Liver (tissue), 9 donors: ENCODE results near the gene ST6GALNAC4. TPM values are rescaled to one million over a fixed set of nuclear protein-coding genes. Genes with fewer than 3 reads are reported as not detected.

Source experiments
- DNase-seq: peaks from one replicate; pipeline ENCODE4 v3.0.0-alpha.2; 2017; ENCODE audit warnings: low spot score
- H3K27ac ChIP-seq, 2 donors: one replicate each; pipeline ENCODE4 v1.7.0; 2013; ENCODE audit warnings: inconsistent platforms in 2 of 2, low read length in 2 of 2, control low read depth in 1 of 2, low read depth in 1 of 2, mild to moderate bottlenecking in 1 of 2
- H3K27me3 ChIP-seq, 4 donors: one replicate each; pipeline versions ENCODE4 v1.6.1 to v1.7.0; 2013; ENCODE audit warnings: low read length in 3 of 4, inconsistent platforms in 1 of 4, mild to moderate bottlenecking in 1 of 4, moderate library complexity in 1 of 4; ENCODE audit not compliant: control insufficient read depth in 4 of 4, insufficient read depth in 4 of 4
- H3K36me3 ChIP-seq, 4 donors: one replicate each; pipeline versions ENCODE4 v1.6.1 to v1.7.0; 2013; ENCODE audit warnings: low read length in 3 of 4, mild to moderate bottlenecking in 3 of 4, low read depth in 1 of 4, moderate library complexity in 1 of 4; ENCODE audit not compliant: control insufficient read depth in 4 of 4, insufficient read depth in 3 of 4
- H3K4me1 ChIP-seq, 4 donors: one replicate each; pipeline versions ENCODE4 v1.6.1 to v1.7.0; 2013; ENCODE audit warnings: low read length in 3 of 4, mild to moderate bottlenecking in 3 of 4, moderate library complexity in 1 of 4; ENCODE audit not compliant: control insufficient read depth in 4 of 4, insufficient read depth in 4 of 4
- H3K4me3 ChIP-seq, 3 donors: one replicate each; pipeline versions ENCODE4 v1.6.1 to v1.7.0; 2013; ENCODE audit warnings: low read length in 3 of 3, control low read depth in 1 of 3, low read depth in 1 of 3, mild to moderate bottlenecking in 1 of 3
- H3K9ac ChIP-seq, 2 donors: one replicate each; pipeline ENCODE4 v1.7.0; 2013; ENCODE audit warnings: low read length in 2 of 2, mild to moderate bottlenecking in 2 of 2, moderate library complexity in 2 of 2, control low read depth in 1 of 2, low read depth in 1 of 2
- H3K9me3 ChIP-seq, 4 donors: one replicate each; pipeline versions ENCODE4 v1.6.1 to v1.7.0; 2013; ENCODE audit warnings: low read length in 3 of 4; ENCODE audit not compliant: control insufficient read depth in 4 of 4
- ATF3 ChIP-seq: IDR thresholded peaks from 2 replicates; pipeline ENCODE4 v1.6.1; 2016; ENCODE audit warnings: antibody characterized with exemption
- EGR1 ChIP-seq, 2 donors: IDR thresholded peaks; 2 replicates each; pipeline ENCODE4 v1.6.1; 2016 to 2018; ENCODE audit warnings: antibody characterized with exemption in 2 of 2, low read depth in 2 of 2
- FOXA1 ChIP-seq: IDR thresholded peaks from 2 replicates; pipeline ENCODE4 v1.6.1; 2016; ENCODE audit warnings: antibody characterized with exemption
- FOXA2 ChIP-seq: IDR thresholded peaks from 2 replicates; pipeline ENCODE4 v1.6.1; 2016; ENCODE audit warnings: antibody characterized with exemption
- GABPA ChIP-seq, 2 donors: IDR thresholded peaks in 1 of 2; conservative IDR thresholded peaks in 1 of 2; 2 replicates each; pipeline ENCODE4 v1.6.1; 2016; ENCODE audit warnings: antibody characterized with exemption in 2 of 2, mild to moderate bottlenecking in 1 of 2, moderate library complexity in 1 of 2
- HNF4A ChIP-seq, 2 donors: conservative IDR thresholded peaks; 2 replicates each; pipeline ENCODE4 v1.6.1; 2016; ENCODE audit warnings: antibody characterized with exemption in 2 of 2, mild to moderate bottlenecking in 2 of 2
- HNF4G ChIP-seq: IDR thresholded peaks from 2 replicates; pipeline ENCODE4 v1.6.1; 2016; ENCODE audit warnings: antibody characterized with exemption
- JUND ChIP-seq, 2 donors: IDR thresholded peaks; 2 replicates each; pipeline ENCODE4 v1.6.1; 2016; ENCODE audit warnings: antibody characterized with exemption in 2 of 2
- MAX ChIP-seq: IDR thresholded peaks from 2 replicates; pipeline ENCODE4 v1.6.1; 2016; ENCODE audit warnings: antibody characterized with exemption
- NR2F2 ChIP-seq: IDR thresholded peaks from 2 replicates; pipeline ENCODE4 v1.6.1; 2016; ENCODE audit warnings: antibody characterized with exemption
- RAD21 ChIP-seq, 2 donors: IDR thresholded peaks; 2 replicates each; pipeline ENCODE4 v1.6.1; 2016; ENCODE audit warnings: antibody characterized with exemption in 2 of 2, mild to moderate bottlenecking in 2 of 2
- REST ChIP-seq: IDR thresholded peaks from 2 replicates; pipeline ENCODE4 v1.6.1; 2016; ENCODE audit warnings: antibody characterized with exemption, mild to moderate bottlenecking
- RXRA ChIP-seq, 2 donors: IDR thresholded peaks; 2 replicates each; pipeline ENCODE4 v1.6.1; 2017 to 2018; ENCODE audit warnings: antibody characterized with exemption in 2 of 2, mild to moderate bottlenecking in 1 of 2
- SP1 ChIP-seq: IDR thresholded peaks from 2 replicates; pipeline ENCODE4 v1.6.1; 2018; ENCODE audit warnings: antibody characterized with exemption, mild to moderate bottlenecking
- TAF1 ChIP-seq: conservative IDR thresholded peaks from 2 replicates; pipeline ENCODE4 v1.6.1; 2016; ENCODE audit warnings: antibody characterized with exemption, mild to moderate bottlenecking
- YY1 ChIP-seq: IDR thresholded peaks from 2 replicates; pipeline ENCODE4 v1.6.1; 2016; ENCODE audit warnings: antibody characterized with exemption, mild to moderate bottlenecking
- WGBS: extraction: QIAGEN DNeasy Blood & Tissue Kit; methylation state at CpG from one replicate; pipeline ENCODE4 v1.1.7; 2013; 5-methylcytosine and 5-hydroxymethylcytosine counted together
- polyA plus RNA-seq, 2 donors: library from polyadenylated mRNA; stranded (reverse) in 1 of 2; unstranded in 1 of 2; fragments of 200-250 nt in 1 of 2; fragments of >200 nt in 1 of 2; fragmentation: Nextera tagmentation in 1 of 2; extraction: Ambion mirVana in 1 of 2; gene quantifications; one replicate each; pipeline versions ENCODE4 v1.2.1 to v1.2.3, GENCODE V29; 2013 to 2015
- total RNA-seq, 2 donors: library from RNA; depleted of rRNA; stranded (reverse); fragments of >200 nt; gene quantifications; one replicate each; pipeline ENCODE4 v1.2.3, GENCODE V29; 2014
- donor health status: healthy.
- donor health status: healthy.
- donor health status: healthy.
- donor health status: healthy.
- donor health status: healthy.

Gene ST6GALNAC4
- total and polyA plus RNA-seq, 4 donors, result 2.5 to 83.7 (median 7.5) TPM

GRCh38 chr9:127898433-127899127 is 18.3 kb downstream of the ST6GALNAC4 start:
- Histone ChIP-seq H3K27ac (peak overlapping the region; percentile 93 to 96), H3K27me3 (no peaks in the 10 kb centered on the region), H3K9ac (peak overlapping the region; percentile 43 to 88), H3K9me3 (peaks cover 0 to 2% (median 1%) of the 10 kb centered on the region in 4 donors), H3K4me3 (peak overlapping the region; percentile 77 to 92 (median 83)), H3K4me1 (peaks cover 0 to 31% (median 26%) of the 10 kb centered on the region in 4 donors), H3K36me3 (peaks cover 13 to 25% (median 15%) of the 10 kb centered on the region in 4 donors)
- DNase-seq, result peak; percentile 67
- 6% methylated on average over 32 of the region's 32 CpGs for WGBS
- TF ChIP-seq YY1 (peak; percentile 20), HNF4G (no peak), JUND (IDR thresholded peaks at IDR 0.05) (no peak), HNF4A (conservative IDR thresholded peaks at IDR 0.05) (peak in 1 of 2 donors; percentile 37), SP1 (peak; percentile 73), NR2F2 (peak; percentile 73), MAX (no peak), TAF1 (no peak), GABPA (IDR thresholded peaks at IDR 0.05 in 1 of 2, conservative IDR thresholded peaks at IDR 0.05 in 1 of 2) (no peak), FOXA1 (no peak), FOXA2 (no peak), RAD21 (IDR thresholded peaks at IDR 0.05) (peak in 1 of 2 donors; percentile 5), RXRA (IDR thresholded peaks at IDR 0.05) (peak; percentile 75 to 78), EGR1 (IDR thresholded peaks at IDR 0.05; ENCODE audit: low read depth in 2 of 2) (peak; percentile 84 to 88), REST (peak; percentile 58)

- Histone ChIP-seq H3K27ac (peak overlapping the region; percentile 91 to 93), H3K36me3 (peaks cover 19 to 39% (median 28%) of the 10 kb centered on the region in 4 donors), H3K9ac (peak overlapping the region; percentile 32 to 53), H3K9me3 (peaks cover 0 to 6% (median 5%) of the 10 kb centered on the region in 4 donors), H3K27me3 (no peaks in the 10 kb centered on the region), H3K4me3 (peak overlapping the region; percentile 52 to 80 (median 66)), H3K4me1 (peaks cover 0 to 28% (median 25%) of the 10 kb centered on the region in 4 donors)
- peak; percentile 66 for TF ChIP-seq REST
- TF ChIP-seq SP1, result peak; percentile 30
- TF ChIP-seq HNF4A (conservative IDR thresholded peaks at IDR 0.05), result peak in 1 of 2 donors; percentile 44
- TF ChIP-seq RXRA (IDR thresholded peaks at IDR 0.05), result peak; percentile 30 to 36
- TF ChIP-seq EGR1 (IDR thresholded peaks at IDR 0.05; ENCODE audit: low read depth in 2 of 2), result no peak
- no peak for TF ChIP-seq ATF3
- no peak for TF ChIP-seq FOXA1
- peak; percentile 48 for TF ChIP-seq NR2F2
- DNase-seq, result peak; percentile 98
- 6% methylated on average over 19 of the region's 19 CpGs for WGBS
Observed at GRCh38 chr9:127897193-127897692, 19.6 kb downstream of the ST6GALNAC4 start.
